Liver (tissue), 3 donors: ENCODE measurements around the gene GTF2B.
"Not testable (repeated sequence)": the region's sequence is repeated elsewhere in the genome, so short reads cannot be mapped to it uniquely, and the experiment has no call there.

ENCODE experiments used
- ATF3 ChIP-seq: IDR thresholded peaks from 2 replicates; pipeline ENCODE4 v1.6.1; 2016; ENCODE audit warnings: antibody characterized with exemption
- CTCF ChIP-seq: fragments of 150-350 bp; IDR thresholded peaks from 2 replicates; pipeline ENCODE4 v1.5.1; 2017; ENCODE audit warnings: improper control_type of control experiment, low read depth, low read length; ENCODE audit not compliant: missing input control
- EGR1 ChIP-seq, 2 donors: IDR thresholded peaks; 2 replicates each; pipeline ENCODE4 v1.6.1; 2016 to 2018; ENCODE audit warnings: antibody characterized with exemption in 2 of 2, low read depth in 2 of 2
- FOXA1 ChIP-seq: IDR thresholded peaks from 2 replicates; pipeline ENCODE4 v1.6.1; 2016; ENCODE audit warnings: antibody characterized with exemption
- HNF4A ChIP-seq, 2 donors: conservative IDR thresholded peaks; 2 replicates each; pipeline ENCODE4 v1.6.1; 2016; ENCODE audit warnings: antibody characterized with exemption in 2 of 2, mild to moderate bottlenecking in 2 of 2
- JUND ChIP-seq, 2 donors: IDR thresholded peaks; 2 replicates each; pipeline ENCODE4 v1.6.1; 2016; ENCODE audit warnings: antibody characterized with exemption in 2 of 2
- MAX ChIP-seq: IDR thresholded peaks from 2 replicates; pipeline ENCODE4 v1.6.1; 2016; ENCODE audit warnings: antibody characterized with exemption
- RAD21 ChIP-seq, 2 donors: IDR thresholded peaks; 2 replicates each; pipeline ENCODE4 v1.6.1; 2016; ENCODE audit warnings: antibody characterized with exemption in 2 of 2, mild to moderate bottlenecking in 2 of 2
- REST ChIP-seq: IDR thresholded peaks from 2 replicates; pipeline ENCODE4 v1.6.1; 2016; ENCODE audit warnings: antibody characterized with exemption, mild to moderate bottlenecking
- RXRA ChIP-seq, 2 donors: IDR thresholded peaks; 2 replicates each; pipeline ENCODE4 v1.6.1; 2017 to 2018; ENCODE audit warnings: antibody characterized with exemption in 2 of 2, mild to moderate bottlenecking in 1 of 2
- SP1 ChIP-seq: IDR thresholded peaks from 2 replicates; pipeline ENCODE4 v1.6.1; 2018; ENCODE audit warnings: antibody characterized with exemption, mild to moderate bottlenecking
- TAF1 ChIP-seq: conservative IDR thresholded peaks from 2 replicates; pipeline ENCODE4 v1.6.1; 2016; ENCODE audit warnings: antibody characterized with exemption, mild to moderate bottlenecking
- YY1 ChIP-seq: IDR thresholded peaks from 2 replicates; pipeline ENCODE4 v1.6.1; 2016; ENCODE audit warnings: antibody characterized with exemption, mild to moderate bottlenecking
- ZBTB33 ChIP-seq: IDR thresholded peaks from 2 replicates; pipeline ENCODE4 v1.6.1; 2016; ENCODE audit warnings: antibody characterized with exemption
- donor health status: healthy.
- donor health status: healthy.

GRCh38 chr1:88930176-88930575, 38.8 kb upstream of the GTF2B start:
- not testable (repeated sequence) for TF ChIP-seq TAF1; ATF3; CTCF; MAX; RAD21 (IDR thresholded peaks at IDR 0.05); JUND (IDR thresholded peaks at IDR 0.05); FOXA1; ZBTB33; EGR1 (IDR thresholded peaks at IDR 0.05; ENCODE audit: low read depth in 2 of 2); HNF4A (conservative IDR thresholded peaks at IDR 0.05); SP1; REST; YY1; RXRA (IDR thresholded peaks at IDR 0.05)
